Putamen (tissue), 1 donor: ENCODE measurements around the gene B4GAT1.
A peak's percentile ranks its signal among the peaks of the same experiment; 100 is the strongest.
"Not testable (repeated sequence)": the region's sequence is repeated elsewhere in the genome, so short reads cannot be mapped to it uniquely, and the experiment has no call there.

Experiments
- DNase-seq: peaks from one replicate; pipeline ENCODE4 v3.0.0-alpha.2; 2016; ENCODE audit warnings: low spot score

Gene B4GAT1

GRCh38 chr11:66347425-66348276 lies at the start of gene B4GAT1:
Gene B4GAT1 (minus strand): TSS chr11:66347629. CDS start chr11:66347545, 84 bp downstream.
- peak; percentile 88 for DNase-seq

- no peak for DNase-seq
These were observed 46.5 kb upstream of the B4GAT1 start for GRCh38 chr11:66393954-66394353.

GRCh38 chr11:66391322-66391721 lies 43.9 kb upstream of the B4GAT1 start:
- no peak for DNase-seq

GRCh38 chr11:66388780-66389386 lies 41.5 kb upstream of the B4GAT1 start:
- peak; percentile 34 for DNase-seq

- DNase-seq: peak; percentile 78
These were observed 39.0 kb upstream of the B4GAT1 start for GRCh38 chr11:66386171-66387069.

- not testable (repeated sequence) for DNase-seq
These were observed 36.9 kb upstream of the B4GAT1 start for GRCh38 chr11:66384316-66384715.

- not testable (repeated sequence) for DNase-seq
These were observed 32.8 kb upstream of the B4GAT1 start for GRCh38 chr11:66380264-66380663.

GRCh38 chr11:66373690-66374287 lies 26.4 kb upstream of the B4GAT1 start:
- not testable (repeated sequence) for DNase-seq

GRCh38 chr11:66373265-66373664 lies 25.8 kb upstream of the B4GAT1 start:
- DNase-seq: no peak

- peak; percentile 46 for DNase-seq
These were observed 24.4 kb upstream of the B4GAT1 start, which contains the start of gene SLC29A2 for GRCh38 chr11:66371627-66372415. Gene SLC29A2 (minus strand): TSS chr11:66371760. CDS start chr11:66371591, 169 bp downstream.

GRCh38 chr11:66369073-66369894 lies 21.9 kb upstream of the B4GAT1 start:
- no peak for DNase-seq

GRCh38 chr11:66368484-66368883 lies 21.1 kb upstream of the B4GAT1 start:
- no peak for DNase-seq

GRCh38 chr11:66367561-66368312 lies 20.3 kb upstream of the B4GAT1 start:
- DNase-seq: no peak

- no peak for DNase-seq
These were observed 19.5 kb upstream of the B4GAT1 start for GRCh38 chr11:66366844-66367477.

- no peak for DNase-seq
These were observed 18.5 kb upstream of the B4GAT1 start for GRCh38 chr11:66365711-66366619.

- no peak for DNase-seq
These were observed 17.7 kb upstream of the B4GAT1 start for GRCh38 chr11:66365166-66365565.

GRCh38 chr11:66363805-66364535 lies 16.5 kb upstream of the B4GAT1 start:
- no peak for DNase-seq
